GM19324 (cell line): ENCODE results near the gene GAL3ST2.
"Not testable (repeated sequence)": the region's sequence is repeated elsewhere in the genome, so short reads cannot be mapped to it uniquely, and the experiment has no call there.

ENCODE experiments used
- ATAC-seq: cut with Tn5 transposase; IDR thresholded peaks from one replicate; pipeline ENCODE4 v1.9.1; 2021; ENCODE audit warnings: mild to moderate bottlenecking, moderate library complexity; ENCODE audit not compliant: unreplicated experiment, low FRiP score

Gene GAL3ST2

DNA sequence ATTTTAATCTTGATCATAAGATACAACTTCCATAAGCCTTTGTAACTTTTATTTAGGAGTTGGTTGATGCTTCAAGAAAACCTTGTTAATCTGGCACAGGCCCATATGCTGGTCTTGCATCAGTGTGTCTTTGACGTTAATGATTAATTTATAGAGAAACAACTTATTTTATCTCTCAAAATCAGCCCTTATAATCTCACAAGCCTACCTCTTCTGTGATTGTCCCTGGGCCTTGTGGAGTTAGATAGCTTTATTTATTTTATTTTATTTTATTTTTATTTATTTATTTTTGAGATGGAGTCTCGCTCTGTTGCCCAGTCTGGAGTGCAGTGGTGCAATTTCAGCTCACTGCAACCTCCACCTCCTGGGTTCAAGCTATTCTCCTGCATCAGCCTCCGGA is 5.4 kb downstream of the GAL3ST2 start:
- ATAC-seq = not testable (repeated sequence)

DNA sequence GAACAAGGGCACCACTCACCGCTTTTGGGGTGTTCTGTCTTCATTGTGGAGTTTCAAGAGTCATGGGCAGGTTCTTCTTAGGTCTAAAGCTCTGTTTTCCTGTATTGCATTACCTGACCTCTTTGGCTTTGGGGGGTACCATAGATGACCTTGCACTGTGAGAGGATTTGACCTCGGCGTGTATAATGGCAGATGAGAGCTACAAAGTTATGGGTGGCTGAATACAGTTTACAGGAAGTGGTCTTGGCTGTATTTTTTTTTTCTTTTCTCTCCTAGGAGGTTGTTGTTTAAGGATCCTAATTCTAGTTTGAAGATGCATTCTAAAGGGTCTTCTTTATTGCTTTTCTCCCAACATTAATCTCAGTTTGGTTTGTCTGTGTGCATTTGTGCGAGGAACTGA is 11.5 kb downstream of the GAL3ST2 start:
- no peak for ATAC-seq

DNA sequence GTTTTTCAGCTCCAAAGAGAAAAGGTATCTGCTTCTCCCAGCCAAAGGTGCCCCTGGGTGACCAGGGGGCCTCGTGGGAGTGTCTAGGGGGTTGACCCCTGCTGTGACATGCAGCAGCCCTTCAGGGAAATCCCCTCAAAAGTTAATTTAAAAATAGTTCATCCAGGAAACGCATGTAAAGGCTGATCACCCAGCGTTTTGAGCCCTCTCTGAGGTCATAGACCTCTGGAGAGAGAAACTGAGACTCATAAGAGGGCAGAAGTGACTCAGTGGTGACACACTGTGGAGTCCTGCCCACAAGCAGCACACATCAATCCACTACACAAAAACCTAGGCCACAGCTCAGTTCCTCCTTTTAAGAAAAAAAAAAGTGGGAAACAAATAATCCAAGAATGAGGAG is 11.9 kb downstream of the GAL3ST2 start:
- ATAC-seq = no peak

DNA sequence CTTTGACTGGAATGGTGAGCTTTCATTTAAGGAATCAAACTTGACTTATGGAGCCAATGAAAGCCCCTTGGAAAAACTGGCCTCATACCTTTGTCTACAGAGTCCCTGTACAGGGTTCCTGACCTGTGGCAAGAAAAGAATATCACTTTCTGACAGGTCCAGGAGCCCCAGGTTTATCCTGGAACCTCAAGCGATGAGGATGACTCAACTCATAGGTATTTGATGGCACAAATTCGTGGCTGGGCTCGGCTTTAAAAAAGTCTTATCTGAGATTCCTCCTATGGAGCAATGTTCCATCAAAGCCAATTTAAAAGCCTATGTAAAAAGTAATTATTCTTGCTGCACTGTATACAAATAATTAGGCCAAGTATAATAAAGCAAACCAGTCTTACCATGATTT is 14.8 kb downstream of the GAL3ST2 start:
- not testable (repeated sequence) for ATAC-seq

DNA sequence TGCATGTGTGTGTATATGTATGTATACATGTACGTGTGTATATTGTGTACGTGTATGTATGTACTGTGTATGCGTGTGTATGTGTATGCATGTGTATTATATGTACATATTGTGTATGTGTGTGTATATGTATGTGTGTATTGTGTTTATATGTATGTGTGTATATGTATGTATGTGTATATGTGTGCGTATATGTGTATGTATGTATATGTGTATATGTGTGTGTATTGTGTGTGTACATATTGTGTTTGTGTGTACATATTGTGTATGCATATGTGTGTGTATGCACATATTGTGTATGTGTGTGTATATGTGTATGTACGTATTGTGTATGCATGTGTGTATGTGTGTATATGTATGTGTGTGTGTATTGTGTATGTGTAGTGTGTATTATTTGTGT is 16.8 kb downstream of the GAL3ST2 start:
- no peak for ATAC-seq

DNA sequence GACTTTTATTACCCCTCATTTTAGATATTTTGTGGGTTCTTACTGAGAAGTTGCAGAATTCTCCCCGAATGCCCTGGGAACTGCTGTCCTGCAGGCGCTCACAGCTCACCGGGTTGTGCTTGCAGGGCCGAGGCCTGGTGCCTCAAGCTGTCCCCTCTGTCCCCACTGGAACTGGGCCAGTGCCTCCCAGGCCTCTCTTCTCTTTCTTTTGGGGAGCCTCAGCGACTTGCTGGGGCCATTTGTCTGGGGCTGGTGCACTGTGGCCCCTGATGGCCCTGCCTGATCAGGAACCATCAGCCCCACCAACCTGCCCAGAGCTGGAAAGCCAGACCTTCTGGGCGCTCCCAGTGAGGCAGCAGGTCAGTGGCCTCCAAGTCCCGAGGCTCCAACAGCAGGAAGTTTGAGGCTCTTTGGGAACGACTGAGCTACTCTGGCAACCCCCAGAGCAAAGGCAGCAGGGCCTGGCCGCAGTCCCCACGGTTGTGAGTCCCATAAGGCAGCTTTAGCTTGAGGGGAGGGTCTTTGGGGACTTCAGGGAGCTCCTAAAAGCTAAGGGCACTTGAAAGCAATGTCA is 17.7 kb downstream of the GAL3ST2 start:
- no peak for ATAC-seq

DNA sequence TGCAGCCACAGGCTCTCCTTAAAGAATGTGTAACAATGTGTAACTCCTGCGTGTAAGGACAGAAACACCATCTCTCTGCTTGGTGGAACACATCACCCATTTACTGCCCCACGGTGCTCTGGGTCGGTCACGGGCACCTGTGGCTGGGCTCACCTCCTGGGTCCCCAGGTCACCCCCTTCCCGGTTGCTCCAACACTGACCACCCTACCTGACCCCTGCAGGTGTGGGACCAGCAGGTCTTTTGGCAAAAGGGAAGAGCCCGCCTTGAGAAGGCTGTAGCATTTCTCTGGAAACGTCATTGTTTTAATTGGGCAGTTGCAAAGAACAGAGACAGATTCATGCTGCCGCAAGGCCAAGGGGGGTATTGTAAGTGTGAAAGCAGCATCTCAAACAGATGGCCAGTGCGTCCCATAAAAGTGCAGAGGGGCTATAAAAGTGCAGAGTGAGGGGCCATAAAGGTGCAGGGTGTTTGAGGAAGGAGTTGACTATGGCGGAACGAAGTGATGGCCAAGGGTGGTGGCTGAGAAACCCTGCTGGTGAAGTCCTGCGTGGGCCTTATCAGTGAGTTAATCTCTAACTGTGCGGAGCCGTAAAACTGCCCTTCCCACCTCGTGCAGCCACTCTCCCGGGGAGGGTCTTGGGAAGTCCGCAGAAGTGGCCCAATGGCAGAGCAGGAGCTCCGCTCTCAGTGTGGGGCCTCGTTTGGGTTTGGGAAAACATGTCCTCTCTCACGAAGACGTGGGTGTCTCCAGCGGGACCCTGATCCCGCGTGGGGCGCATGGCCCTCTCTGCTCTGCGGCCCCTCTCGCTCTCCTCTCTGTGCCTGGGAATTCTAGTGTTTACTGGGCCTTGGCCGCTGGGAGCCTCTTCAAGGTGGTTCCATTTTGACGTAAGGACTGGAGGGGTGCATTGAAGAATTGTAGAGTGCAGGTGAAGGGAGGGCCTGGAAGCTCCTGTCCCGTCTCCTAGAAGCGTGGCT is 18.7 kb downstream of the GAL3ST2 start:
- ATAC-seq = no peak

DNA sequence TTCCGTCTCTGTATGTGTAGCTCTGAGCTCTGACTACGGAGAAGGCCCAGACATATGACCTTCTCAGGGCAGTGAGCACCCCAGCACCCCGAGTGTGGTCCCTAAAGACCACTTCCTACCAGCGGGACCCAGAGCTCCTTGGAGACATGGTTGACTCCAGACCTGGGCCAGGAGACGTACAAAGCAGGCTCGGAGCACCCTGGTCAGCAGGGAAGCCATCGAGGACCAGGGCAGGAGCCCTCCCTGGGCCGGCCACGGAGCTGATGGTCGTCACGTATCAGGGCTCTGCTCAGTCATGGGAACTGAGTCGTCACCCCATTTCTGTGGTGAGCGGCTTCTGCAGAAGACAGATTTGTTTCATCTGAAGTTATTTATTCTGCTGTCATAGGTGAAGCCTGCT is 19.6 kb downstream of the GAL3ST2 start:
- ATAC-seq = no peak

DNA sequence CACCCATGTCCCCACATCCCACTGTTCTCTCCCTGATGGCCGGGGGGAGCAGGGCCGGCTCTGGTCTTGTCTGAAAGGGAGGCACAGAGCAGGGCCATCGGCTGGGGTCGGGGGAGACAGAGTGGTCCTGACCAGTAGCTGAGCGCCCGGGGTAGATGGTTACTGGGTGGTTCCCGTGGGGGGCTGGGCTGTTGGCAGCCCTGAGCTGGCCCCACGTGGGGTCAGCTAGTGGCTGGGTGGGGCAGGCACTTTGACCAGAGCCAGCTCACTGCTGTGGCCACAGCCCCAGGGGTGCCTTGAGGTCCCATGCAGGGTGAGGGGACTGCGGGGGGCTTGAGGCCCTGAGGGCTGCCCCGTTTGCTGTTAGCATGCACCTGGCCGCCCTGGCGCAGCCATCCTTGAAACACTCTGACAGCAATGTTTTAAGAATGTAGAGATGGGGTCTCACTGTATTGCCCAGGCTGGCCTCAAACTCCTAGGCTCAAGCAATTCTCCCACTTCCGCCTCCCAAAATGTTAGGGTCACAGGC is 20.1 kb downstream of the GAL3ST2 start:
- ATAC-seq = no peak

DNA sequence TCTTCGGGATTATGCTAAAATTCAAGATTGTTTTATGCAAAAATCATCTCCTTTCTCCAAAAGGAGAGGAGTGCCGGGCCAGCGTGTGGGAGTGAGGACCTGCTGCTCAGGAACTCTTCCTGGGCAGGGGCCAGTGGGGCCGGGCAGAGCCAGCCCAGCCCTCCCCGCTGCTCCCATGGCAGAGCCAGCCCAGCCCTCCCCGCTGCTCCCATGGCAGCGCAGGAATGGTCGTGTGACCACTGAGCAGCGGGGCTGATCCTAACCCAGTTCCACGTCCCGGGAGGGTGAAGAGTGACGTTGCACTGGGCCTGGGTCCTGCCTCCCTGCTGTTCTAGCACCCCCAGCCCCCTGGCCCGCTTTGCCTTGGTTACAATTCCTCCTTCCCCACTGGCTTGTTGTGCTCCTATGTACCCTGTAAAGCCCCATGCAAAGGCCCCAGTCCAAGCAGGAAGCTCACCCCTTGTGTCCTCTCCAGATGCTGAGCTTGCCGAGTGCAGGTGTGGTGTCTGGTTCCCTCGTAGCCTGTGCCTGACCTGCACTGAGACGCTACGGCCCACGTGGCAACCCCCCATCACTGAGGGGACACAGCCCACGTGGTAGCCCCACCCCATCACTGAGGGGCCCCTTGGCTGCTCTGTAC is 20.9 kb downstream of the GAL3ST2 start:
- ATAC-seq = no peak

DNA sequence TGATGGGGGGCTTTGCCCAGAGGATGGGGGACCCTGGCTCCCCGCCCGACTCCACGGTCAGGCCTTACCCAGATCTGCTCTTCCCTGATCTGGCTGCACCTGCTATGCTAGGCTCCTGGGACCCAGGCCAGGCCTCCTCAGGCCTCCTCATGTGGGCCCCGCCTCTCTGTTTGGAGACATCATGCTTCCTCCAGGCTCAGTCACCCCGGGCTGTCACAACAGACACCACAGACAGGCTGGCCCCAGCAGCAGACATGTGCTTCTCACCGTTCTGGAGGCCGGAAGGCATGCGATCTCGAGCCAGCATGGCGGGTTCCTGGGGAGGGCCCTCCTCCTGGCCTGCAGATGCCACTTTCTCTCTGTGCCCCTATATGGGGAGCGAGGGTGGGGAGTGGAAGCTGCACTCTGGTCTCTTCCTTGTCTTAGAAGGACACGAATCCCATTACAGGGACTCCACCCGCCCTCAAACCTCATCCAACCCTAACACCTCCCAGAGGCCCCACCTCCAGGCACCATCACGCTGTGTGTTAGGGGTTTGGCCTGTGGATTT is 21.5 kb downstream of the GAL3ST2 start:
- ATAC-seq = no peak

DNA sequence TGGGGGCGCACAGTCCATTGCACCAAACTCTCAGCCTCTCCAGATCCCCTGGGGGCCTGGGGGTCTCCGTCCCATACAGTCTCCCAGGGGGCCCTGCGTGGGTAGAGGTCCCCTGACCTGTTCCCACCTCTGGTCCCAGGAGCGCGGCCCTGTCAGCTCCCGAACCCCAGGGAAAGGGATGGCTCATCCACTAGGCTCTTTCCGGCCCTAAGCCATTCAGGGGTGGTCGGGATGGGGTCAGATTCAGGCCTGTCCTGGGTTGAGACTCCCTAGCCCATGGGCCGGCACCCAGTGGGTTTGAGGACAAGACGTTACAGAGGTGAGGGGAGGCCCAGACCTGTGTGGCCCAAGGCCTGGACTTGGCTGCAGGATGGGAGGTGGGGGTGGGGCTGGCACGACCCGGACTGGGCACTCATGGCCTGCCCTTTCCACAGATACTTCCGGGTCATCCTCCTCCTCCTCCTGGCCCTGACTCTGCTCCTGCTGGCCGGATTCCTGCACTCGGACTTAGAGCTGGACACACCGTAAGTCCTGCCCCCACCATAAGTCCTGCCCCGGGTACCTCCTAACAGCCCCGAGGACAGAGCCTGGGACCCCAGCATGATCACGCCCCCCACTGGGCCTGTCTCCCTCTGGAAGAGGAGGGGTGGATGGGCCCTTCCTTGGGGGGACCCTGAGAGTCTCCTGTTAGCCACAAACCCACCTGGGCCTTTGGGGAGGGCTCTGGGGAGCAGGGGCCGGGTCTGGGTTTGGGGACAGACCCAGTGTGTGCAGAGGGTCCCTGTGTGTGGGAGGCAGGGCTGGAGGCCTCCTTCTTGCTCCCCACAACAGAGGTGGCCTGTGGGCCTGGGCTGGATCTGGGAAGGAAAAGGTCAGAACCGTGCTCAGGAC is 22.3 kb downstream of the GAL3ST2 start:
- no peak for ATAC-seq

DNA sequence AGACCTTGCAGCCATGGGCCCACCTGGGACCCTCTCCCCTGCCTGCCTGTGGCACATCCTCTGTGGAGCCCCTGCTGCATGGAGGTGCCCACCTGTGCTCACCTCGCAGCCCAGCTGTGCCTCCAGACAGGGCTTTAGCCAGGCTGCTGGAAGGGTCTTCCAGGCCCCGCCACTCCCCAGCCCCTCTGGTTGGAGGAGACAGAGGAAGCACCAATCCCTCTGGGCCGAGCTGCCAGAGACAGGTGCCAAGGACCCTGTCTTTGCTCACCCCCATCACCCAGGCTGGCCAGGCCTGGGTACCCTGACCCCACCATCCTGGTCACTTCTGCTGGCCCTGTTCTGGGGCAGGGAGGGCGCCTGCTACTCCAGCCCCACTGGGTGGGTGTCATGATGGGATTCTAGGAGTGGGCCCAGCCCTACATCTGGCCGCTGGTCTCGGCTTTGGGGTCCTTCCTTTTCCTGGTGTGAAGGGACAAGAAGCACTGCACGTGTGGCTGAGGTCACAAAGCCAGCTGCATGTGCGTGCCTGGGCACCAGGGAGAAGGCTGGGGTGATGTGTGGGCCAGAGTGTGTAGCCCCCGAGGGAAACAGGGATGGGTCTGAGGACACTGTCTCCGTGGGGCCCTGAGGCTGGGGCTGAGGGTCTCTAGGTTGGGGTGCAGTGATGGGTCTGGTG is 23.0 kb downstream of the GAL3ST2 start:
- ATAC-seq = no peak

DNA sequence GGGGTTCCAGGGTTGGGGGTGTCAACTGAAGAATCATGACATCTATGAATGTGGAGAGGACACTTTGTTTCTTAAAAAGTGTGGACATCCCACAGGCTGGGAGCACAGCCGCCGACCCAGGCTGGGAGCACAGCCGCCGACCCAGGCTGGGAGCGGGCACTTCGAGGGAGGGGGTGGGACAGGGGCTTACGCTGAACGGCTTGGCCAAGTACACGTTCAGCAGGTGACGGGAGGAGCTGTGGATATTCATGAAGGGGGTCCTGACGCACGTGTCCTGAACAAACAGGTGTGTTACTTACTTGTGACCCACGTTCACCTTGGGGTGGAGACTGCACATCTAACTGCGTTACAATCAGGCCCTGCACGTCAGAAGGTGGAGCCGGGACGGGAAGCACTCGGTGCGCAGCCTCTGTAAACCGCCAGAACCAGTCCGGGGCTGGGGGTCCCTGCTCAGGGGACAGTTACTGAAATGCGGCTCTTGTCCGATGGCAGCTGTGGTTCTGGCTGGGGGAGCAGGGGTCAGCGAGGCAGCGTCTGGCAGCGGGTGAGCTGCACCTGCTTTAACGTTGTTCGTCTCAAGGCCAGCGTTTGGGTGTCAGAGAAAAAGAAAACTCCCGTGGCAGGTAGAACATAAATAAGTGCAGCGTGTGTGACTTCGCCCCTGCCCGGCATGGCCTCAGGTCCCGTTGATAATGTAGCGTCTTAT is 23.7 kb downstream of the GAL3ST2 start:
- ATAC-seq = not testable (repeated sequence)

DNA sequence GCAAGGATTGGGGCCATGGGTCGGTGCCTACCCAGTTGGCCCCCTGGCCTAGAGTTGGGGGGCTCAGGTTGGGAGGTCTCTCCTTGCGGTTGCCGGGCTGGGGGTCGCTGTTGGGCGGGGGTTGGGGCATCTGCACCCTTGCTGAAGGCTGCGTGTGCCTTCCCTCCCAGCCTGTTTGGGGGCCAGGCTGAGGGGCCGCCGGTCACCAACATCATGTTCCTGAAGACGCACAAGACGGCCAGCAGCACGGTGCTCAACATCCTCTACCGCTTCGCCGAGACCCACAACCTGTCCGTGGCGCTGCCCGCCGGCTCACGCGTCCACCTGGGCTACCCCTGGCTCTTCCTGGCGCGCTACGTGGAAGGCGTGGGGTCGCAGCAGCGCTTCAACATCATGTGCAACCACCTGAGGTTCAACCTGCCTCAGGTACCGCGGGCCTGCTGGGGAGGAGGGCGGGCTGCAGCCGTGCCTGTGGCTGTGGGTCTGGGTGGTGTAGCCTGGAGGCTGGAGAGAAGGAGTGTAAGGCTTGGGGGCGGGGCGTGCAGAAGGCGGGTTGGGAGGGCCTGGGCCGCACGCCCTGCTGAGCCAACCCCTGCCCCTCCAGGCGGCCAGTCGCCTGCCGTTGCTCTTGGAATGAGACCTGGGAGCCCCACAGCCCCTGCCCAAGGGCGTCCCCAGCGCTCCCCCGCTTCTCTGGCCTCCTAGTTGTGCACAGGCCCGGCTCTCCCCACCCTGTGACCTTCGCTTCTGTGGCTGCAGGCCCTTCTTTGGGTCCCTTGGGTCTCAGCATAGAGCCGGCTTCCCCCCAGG is 25.2 kb downstream of the GAL3ST2 start:
- no peak for ATAC-seq

DNA sequence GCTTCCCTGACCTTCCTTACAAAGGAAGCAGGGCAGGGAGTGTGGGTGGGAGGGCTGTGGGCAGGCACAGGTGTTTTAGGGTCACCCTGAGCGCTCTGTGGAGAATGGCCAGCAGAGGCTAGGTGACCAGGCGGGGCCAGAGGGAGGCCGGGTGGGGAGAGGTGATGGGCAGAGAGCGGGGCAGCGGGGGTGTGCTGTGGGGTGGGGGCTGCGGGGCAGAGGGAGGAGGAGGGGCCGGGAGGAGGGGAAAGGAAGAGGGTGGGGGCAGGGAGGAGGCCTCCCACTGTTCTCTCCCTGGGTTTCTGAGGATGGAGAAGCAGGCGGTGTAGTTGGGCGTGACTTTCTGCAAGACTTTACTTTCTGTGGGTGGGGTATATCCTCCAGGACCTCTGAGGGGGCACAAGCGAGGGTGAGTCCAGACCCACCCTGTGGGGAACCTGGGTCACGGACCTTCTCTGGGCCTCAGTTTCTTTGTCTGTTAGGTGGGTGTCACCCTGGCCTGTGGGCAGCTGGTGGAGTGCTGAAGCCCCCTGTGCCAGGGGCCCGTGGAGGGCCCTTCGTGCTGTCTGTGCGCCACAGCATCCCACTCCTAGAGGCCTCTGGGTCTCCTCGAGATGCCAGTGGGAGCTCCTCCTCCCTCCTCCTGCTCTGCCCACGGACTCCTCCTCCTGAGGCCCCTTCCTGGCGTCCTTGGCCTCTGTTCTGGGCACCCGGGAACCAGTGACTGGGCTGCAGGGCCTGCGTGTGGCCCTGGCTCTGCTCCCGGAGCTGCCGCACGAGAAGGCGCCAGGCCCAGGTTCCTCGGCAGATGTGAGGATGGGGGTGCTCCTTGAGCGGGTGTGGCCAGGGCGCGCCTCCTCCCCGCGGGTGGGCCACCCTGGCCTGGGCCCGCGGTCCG is 26.0 kb downstream of the GAL3ST2 start:
- ATAC-seq = no peak
